GM21723 (cell line): ENCODE data around the gene GPN3.
"Not testable (repeated sequence)": the region's sequence is repeated elsewhere in the genome, so short reads cannot be mapped to it uniquely, and the experiment has no call there.

Experiments used
- ATAC-seq: cut with Tn5 transposase; IDR thresholded peaks from one replicate; pipeline ENCODE4 v1.9.1; 2021; ENCODE audit warnings: mild to moderate bottlenecking, moderate library complexity; ENCODE audit not compliant: unreplicated experiment

GPN3 gene

GRCh38 chr12:110468214-110469048, at the start of gene GPN3, which contains the start of gene FAM216A:
TSS of gene GPN3 (minus strand) at chr12:110468257. CDS start at chr12:110468203, 54 bp downstream.
TSS of gene FAM216A (plus strand) at chr12:110468845. CDS start at chr12:110468876, 31 bp downstream.
- ATAC-seq: peak; percentile 63

- ATAC-seq: no peak
Observed at GRCh38 chr12:110516995-110517394, 48.9 kb upstream of the GPN3 start.

- ATAC-seq: no peak
Observed at GRCh38 chr12:110514363-110514762, 46.3 kb upstream of the GPN3 start.

- no peak for ATAC-seq
Observed at GRCh38 chr12:110513842-110514241, 45.8 kb upstream of the GPN3 start.

GRCh38 chr12:110508071-110508586, 40.1 kb upstream of the GPN3 start:
- ATAC-seq: no peak

- ATAC-seq: no peak
Observed at GRCh38 chr12:110505332-110505731, 37.3 kb upstream of the GPN3 start.

- no peak for ATAC-seq
Observed at GRCh38 chr12:110503432-110503831, 35.4 kb upstream of the GPN3 start.

GRCh38 chr12:110501752-110502738, 34.0 kb upstream of the GPN3 start, which contains the start of the genes RAD9B and VPS29:
TSS of gene RAD9B (plus strand) at chr12:110502331. CDS start at chr12:110502338, 7 bp downstream.
TSS of gene VPS29 (minus strand) at chr12:110502111. CDS start at chr12:110502051, 60 bp downstream.
- ATAC-seq: peak; percentile 90

GRCh38 chr12:110501399-110501751, 33.3 kb upstream of the GPN3 start:
- peak; percentile 23 for ATAC-seq

GRCh38 chr12:110498984-110499706, 31.1 kb upstream of the GPN3 start:
- ATAC-seq: no peak

- no peak for ATAC-seq
Observed at GRCh38 chr12:110475426-110475825, 7.4 kb upstream of the GPN3 start.

GRCh38 chr12:110467847-110468213, 227 bp downstream of the GPN3 start:
- no peak for ATAC-seq

- no peak for ATAC-seq
Observed at GRCh38 chr12:110466791-110467190, 1.3 kb downstream of the GPN3 start.

- ATAC-seq: not testable (repeated sequence)
Observed at GRCh38 chr12:110465765-110466164, 2.3 kb downstream of the GPN3 start.

GRCh38 chr12:110465024-110465423, 3.0 kb downstream of the GPN3 start:
- ATAC-seq: no peak

GRCh38 chr12:110461189-110461588, 6.9 kb downstream of the GPN3 start:
- not testable (repeated sequence) for ATAC-seq

GRCh38 chr12:110458756-110459155, 9.3 kb downstream of the GPN3 start:
- no peak for ATAC-seq

GRCh38 chr12:110453569-110454296, 14.3 kb downstream of the GPN3 start:
- ATAC-seq: no peak

- no peak for ATAC-seq
Observed at GRCh38 chr12:110451263-110451662, 16.8 kb downstream of the GPN3 start.
